DOHH2 (cell line): ENCODE data around the gene PCYT1B.

Experiments used
- H3F3A ChIP-seq: fragments of 200-600 bp; sonication (generic), shearing (Covaris generic); 2 replicates; pipeline ENCODE4 v1.6.0; 2016; ENCODE audit warnings: antibody characterized with exemption, mild to moderate bottlenecking; ENCODE audit not compliant: control insufficient read depth, insufficient read depth
- H3K27ac ChIP-seq: fragments of 200-600 bp; sonication (generic); 2 replicates; pipeline ENCODE4 v1.5.1; 2014; ENCODE audit warnings: low read depth, mild to moderate bottlenecking, low read length, moderate library complexity
- H3K27me3 ChIP-seq: fragments of 200-600 bp; sonication (generic); 2 replicates; pipeline ENCODE4 v1.6.1; 2014; ENCODE audit warnings: mild to moderate bottlenecking, low read length, mixed read lengths; ENCODE audit not compliant: control insufficient read depth
- H3K36me3 ChIP-seq: fragments of 200-600 bp; sonication (generic); 2 replicates; pipeline ENCODE4 v1.6.1; 2014; ENCODE audit warnings: mild to moderate bottlenecking, low read length, moderate library complexity, mixed read lengths; ENCODE audit not compliant: control insufficient read depth
- H3K4me1 ChIP-seq: fragments of 200-600 bp; sonication (generic); 2 replicates; pipeline ENCODE4 v1.6.1; 2014; ENCODE audit warnings: mild to moderate bottlenecking, low read length, mixed read lengths; ENCODE audit not compliant: control insufficient read depth
- H3K4me2 ChIP-seq: fragments of 200-600 bp; sonication (generic); 2 replicates; pipeline ENCODE4 v1.6.0; 2014; ENCODE audit warnings: mild to moderate bottlenecking, low read length, moderate library complexity
- H3K4me3 ChIP-seq: fragments of 200-600 bp; sonication (generic); 2 replicates; pipeline ENCODE4 v1.5.1; 2014; ENCODE audit warnings: mild to moderate bottlenecking, low read length, mixed read lengths
- H3K79me2 ChIP-seq: fragments of 200-600 bp; sonication (generic); 2 replicates; pipeline ENCODE4 v1.6.1; 2014; ENCODE audit warnings: mild to moderate bottlenecking, low read length, mixed read lengths; ENCODE audit not compliant: control insufficient read depth
- H3K9me2 ChIP-seq: fragments of 200-600 bp; sonication (generic); replicated peaks from 2 replicates; pipeline ENCODE4 v1.6.1; 2014; ENCODE audit warnings: mild to moderate bottlenecking, low read length, mixed read lengths; ENCODE audit not compliant: control insufficient read depth
- H3K9me3 ChIP-seq: fragments of 200-600 bp; sonication (generic); 2 replicates; pipeline ENCODE4 v1.6.1; 2014; ENCODE audit warnings: antibody characterized with exemption, low read length, mixed read lengths; ENCODE audit not compliant: control insufficient read depth, insufficient read depth
- H4K20me1 ChIP-seq: fragments of 200-600 bp; sonication (generic); 2 replicates; pipeline ENCODE4 v1.6.0; 2014; ENCODE audit warnings: low read depth, mild to moderate bottlenecking, antibody characterized with exemption, low read length, moderate library complexity; ENCODE audit not compliant: control insufficient read depth, insufficient read depth
- EZH2phosphoT487 ChIP-seq: fragments of 200-600 bp; sonication (generic); IDR thresholded peaks from 2 replicates; pipeline ENCODE4 v1.6.1; 2017; ENCODE audit warnings: borderline replicate concordance, mild to moderate bottlenecking, antibody characterized with exemption, low read length, moderate library complexity, mixed read lengths
- TF ChIP-seq, protein P1 (sequence below): fragments of 200-600 bp; sonication (generic); IDR thresholded peaks from one replicate; pipeline ENCODE4 v1.5.1; 2014; ENCODE audit warnings: antibody characterized with exemption, mild to moderate bottlenecking, low read depth, low read length; ENCODE audit not compliant: poor library complexity, severe bottlenecking

The PCYT1B gene

DNA sequence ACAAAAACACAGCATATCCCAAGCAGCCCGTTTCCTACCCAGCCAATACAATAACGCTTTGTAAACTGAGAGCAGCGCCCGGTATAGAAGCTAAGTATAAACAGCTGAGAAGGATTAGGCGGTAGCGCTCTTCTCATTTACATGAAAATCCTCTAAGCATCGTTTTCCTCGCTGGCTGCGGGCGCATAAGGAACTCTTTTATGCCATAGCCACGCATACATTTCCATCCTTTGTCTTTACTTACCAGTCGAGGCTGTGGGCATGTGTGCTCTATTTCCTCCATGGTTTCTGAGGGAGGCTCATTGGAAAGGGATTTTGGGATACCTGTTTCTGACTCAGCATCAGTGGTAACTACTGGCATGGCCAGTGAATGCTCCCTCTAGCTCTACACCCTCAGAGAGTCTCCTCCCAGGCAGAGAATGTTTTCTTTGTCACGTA lies 383 bp downstream of the PCYT1B start:
- Histone ChIP-seq H3K9me2 (no peaks in the 10 kb centered on the region), H3K79me2 (no peaks in the 10 kb centered on the region), H3K4me1 (no peaks in the 10 kb centered on the region), H4K20me1 (no peaks in the 10 kb centered on the region), H3K4me2 (no peak overlapping the region), H3K36me3 (no peaks in the 10 kb centered on the region), H3F3A (no peaks in the 10 kb centered on the region), H3K9me3 (no peaks in the 10 kb centered on the region), H3K4me3 (no peak overlapping the region), H3K27me3 (peaks cover 11% of the 10 kb centered on the region), H3K27ac (no peak overlapping the region)
- TF ChIP-seq, protein P1, sequence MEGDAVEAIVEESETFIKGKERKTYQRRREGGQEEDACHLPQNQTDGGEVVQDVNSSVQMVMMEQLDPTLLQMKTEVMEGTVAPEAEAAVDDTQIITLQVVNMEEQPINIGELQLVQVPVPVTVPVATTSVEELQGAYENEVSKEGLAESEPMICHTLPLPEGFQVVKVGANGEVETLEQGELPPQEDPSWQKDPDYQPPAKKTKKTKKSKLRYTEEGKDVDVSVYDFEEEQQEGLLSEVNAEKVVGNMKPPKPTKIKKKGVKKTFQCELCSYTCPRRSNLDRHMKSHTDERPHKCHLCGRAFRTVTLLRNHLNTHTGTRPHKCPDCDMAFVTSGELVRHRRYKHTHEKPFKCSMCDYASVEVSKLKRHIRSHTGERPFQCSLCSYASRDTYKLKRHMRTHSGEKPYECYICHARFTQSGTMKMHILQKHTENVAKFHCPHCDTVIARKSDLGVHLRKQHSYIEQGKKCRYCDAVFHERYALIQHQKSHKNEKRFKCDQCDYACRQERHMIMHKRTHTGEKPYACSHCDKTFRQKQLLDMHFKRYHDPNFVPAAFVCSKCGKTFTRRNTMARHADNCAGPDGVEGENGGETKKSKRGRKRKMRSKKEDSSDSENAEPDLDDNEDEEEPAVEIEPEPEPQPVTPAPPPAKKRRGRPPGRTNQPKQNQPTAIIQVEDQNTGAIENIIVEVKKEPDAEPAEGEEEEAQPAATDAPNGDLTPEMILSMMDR, result no peak
- TF ChIP-seq EZH2phosphoT487, result no peak

DNA sequence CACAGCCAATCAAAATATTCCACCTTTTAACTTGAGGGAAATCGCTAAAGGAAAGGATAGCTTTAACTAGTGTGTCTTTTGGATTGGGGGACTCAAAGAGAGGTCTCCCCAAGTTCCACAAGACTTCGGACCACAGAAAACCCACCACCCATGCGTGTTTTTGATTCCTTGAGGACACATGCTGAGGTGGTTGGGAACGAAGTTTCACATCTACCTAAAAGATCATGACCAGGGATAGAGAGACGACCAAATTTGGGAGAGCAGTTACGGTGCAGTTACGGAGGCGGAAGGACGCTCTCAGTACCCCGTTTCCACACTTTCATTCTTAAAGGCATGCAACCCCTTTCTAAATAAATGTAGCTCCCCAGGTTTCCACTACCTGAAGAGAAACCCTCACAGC lies 1.1 kb downstream of the PCYT1B start:
- no peaks in the 10 kb centered on the region for H3K4me1 ChIP-seq
- H3K4me3 ChIP-seq, result no peak overlapping the region
- peaks cover 11% of the 10 kb centered on the region for H3K27me3 ChIP-seq
- H3K27ac ChIP-seq, result no peak overlapping the region
- H3F3A ChIP-seq, result no peaks in the 10 kb centered on the region
- no peaks in the 10 kb centered on the region for H3K9me3 ChIP-seq
- no peaks in the 10 kb centered on the region for H3K36me3 ChIP-seq
- H4K20me1 ChIP-seq, result no peaks in the 10 kb centered on the region
- no peaks in the 10 kb centered on the region for H3K9me2 ChIP-seq
- TF ChIP-seq, protein P1, result no peak
- TF ChIP-seq EZH2phosphoT487, result no peak
- no peak overlapping the region for H3K4me2 ChIP-seq
- H3K79me2 ChIP-seq, result no peaks in the 10 kb centered on the region

DNA sequence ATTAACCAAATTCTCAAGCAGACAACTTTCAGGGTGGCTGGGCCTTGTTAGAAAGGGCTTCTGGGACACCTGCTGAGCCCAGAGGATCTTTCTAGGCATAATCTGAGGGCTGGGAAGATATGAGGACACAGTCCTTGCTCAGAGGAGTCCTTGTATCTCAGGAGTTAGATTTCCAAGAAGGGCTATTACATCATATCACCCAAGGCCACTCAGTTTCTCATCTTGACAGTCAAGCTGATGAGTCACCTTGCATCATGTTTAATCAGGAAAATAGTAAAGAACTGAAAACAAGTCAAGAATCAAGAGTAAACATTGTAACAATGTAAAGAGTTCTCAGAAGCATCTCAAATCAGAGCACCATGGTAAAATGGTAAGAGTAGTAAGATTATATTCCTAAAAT lies 4.0 kb downstream of the PCYT1B start:
- Histone ChIP-seq H3K27me3 (peaks cover 11% of the 10 kb centered on the region), H3K9me3 (no peaks in the 10 kb centered on the region), H3K4me2 (no peak overlapping the region), H4K20me1 (no peaks in the 10 kb centered on the region), H3K9me2 (no peaks in the 10 kb centered on the region), H3K4me3 (no peak overlapping the region), H3K27ac (no peak overlapping the region), H3F3A (no peaks in the 10 kb centered on the region), H3K36me3 (no peaks in the 10 kb centered on the region), H3K4me1 (no peaks in the 10 kb centered on the region), H3K79me2 (no peaks in the 10 kb centered on the region)
- TF ChIP-seq, protein P1, result no peak
- TF ChIP-seq EZH2phosphoT487, result no peak

DNA sequence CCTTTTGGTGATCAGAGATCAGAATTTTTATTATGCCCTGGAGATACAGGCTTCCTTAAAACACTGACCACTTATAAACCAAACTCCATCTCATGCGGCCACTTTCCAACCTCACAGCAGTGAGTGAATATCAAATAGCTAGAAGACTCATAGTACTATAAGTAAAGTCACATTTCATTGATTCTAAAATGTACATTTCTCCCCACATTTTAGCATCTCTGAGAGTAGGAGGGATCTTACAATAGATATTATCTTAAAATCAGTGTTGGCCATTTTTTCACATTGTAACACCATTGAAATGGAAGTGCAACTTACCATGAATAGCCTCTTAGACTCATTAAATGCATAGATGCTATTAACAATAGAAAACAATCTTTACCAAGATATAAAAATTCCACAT lies 17.4 kb downstream of the PCYT1B start:
- H3K9me3 ChIP-seq, result no peaks in the 10 kb centered on the region

More for the DNA sequence above, 17.4 kb downstream of the PCYT1B start:
- no peak overlapping the region for H3K4me3 ChIP-seq
- no peaks in the 10 kb centered on the region for H3K4me1 ChIP-seq
- H3K36me3 ChIP-seq, result no peaks in the 10 kb centered on the region
- TF ChIP-seq, protein P1, result no peak
- TF ChIP-seq EZH2phosphoT487, result no peak
- no peak overlapping the region for H3K4me2 ChIP-seq
- no peaks in the 10 kb centered on the region for H3K79me2 ChIP-seq
- no peaks in the 10 kb centered on the region for H4K20me1 ChIP-seq
- no peaks in the 10 kb centered on the region for H3K27me3 ChIP-seq
- no peak overlapping the region for H3K27ac ChIP-seq
- no peaks in the 10 kb centered on the region for H3K9me2 ChIP-seq
- no peaks in the 10 kb centered on the region for H3F3A ChIP-seq
